ENCODE results near the gene HECW1.

Gene HECW1

DNA sequence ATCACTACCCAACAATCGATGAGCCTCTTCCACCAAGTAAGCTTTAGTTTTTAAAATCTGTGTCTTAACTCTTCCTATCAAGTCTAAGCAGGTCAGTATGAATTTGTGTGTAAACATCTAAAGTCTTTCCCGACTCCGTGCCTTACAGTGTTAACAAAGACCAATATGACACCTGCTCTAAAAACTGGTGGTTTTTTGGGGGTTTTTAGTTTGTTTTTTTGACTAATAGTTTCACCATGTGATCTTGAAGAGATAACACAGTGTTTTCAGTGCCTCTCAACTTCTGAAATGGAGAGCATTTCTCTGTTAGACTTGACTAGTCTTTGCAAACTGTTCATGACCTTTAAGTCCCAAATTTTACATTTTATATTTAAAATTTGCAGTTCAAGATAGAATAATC lies 338.4 kb downstream of the HECW1 start:
- no peak overlapping the region for H3K4me3 ChIP-seq (ENCODE audit: low read depth, low read length)
- no peak for DNase-seq (ENCODE audit: low read depth)
- TF ChIP-seq, protein P1, sequence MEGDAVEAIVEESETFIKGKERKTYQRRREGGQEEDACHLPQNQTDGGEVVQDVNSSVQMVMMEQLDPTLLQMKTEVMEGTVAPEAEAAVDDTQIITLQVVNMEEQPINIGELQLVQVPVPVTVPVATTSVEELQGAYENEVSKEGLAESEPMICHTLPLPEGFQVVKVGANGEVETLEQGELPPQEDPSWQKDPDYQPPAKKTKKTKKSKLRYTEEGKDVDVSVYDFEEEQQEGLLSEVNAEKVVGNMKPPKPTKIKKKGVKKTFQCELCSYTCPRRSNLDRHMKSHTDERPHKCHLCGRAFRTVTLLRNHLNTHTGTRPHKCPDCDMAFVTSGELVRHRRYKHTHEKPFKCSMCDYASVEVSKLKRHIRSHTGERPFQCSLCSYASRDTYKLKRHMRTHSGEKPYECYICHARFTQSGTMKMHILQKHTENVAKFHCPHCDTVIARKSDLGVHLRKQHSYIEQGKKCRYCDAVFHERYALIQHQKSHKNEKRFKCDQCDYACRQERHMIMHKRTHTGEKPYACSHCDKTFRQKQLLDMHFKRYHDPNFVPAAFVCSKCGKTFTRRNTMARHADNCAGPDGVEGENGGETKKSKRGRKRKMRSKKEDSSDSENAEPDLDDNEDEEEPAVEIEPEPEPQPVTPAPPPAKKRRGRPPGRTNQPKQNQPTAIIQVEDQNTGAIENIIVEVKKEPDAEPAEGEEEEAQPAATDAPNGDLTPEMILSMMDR (IDR thresholded peaks at IDR 0.05; ENCODE audit: control insufficient read depth, extremely low read depth, insufficient read depth): no peak

DNA sequence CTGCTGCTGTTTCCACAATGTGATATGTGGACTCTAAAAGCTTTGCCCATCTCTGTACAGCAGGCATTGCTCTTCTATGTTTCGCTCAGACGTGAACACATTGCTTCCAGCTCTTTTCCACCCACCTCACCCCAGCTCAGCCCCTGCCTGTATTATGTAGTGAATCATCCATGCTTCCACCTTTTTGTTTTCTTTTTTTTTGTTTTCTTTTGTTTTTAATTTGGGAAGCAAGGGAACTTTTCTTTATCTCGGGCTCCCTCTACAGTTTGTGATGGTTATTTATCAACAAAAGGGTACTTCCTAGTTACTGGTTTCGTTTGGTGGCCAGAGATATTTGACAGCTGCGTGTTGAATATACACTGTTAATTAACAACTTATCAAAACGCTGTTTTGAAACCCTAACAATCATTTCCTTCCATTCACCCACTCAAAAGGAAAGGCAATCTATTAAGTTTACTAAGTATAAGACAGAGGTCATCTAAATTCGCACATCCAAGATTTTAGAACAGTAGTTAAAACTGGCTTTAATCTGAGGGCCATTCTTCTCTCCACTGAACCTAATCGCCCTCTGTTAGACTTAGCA lies 342.6 kb downstream of the HECW1 start:
- H3K4me3 ChIP-seq (ENCODE audit: low read depth, low read length): no peak overlapping the region
- TF ChIP-seq, protein P1 (IDR thresholded peaks at IDR 0.05; ENCODE audit: control insufficient read depth, extremely low read depth, insufficient read depth): peak; percentile 57
- no peak for DNase-seq (ENCODE audit: low read depth)

DNA sequence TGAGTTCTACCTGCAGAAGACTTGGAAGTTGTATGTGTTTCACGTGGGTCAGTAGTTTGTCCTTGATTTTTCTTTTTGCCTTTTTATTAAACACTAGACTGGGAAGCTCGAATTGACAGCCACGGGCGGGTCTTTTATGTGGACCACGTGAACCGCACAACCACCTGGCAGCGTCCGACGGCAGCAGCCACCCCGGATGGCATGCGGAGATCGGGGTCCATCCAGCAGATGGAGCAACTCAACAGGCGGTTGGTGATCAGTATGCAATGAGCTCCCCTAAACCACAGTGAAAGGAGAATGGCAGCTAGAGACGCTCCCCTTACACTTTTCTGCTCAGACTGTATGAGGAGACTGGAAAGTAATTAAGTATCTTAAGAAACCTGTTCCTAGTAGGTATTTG lies 343.8 kb downstream of the HECW1 start:
- DNase-seq (ENCODE audit: low read depth): no peak
- no peak overlapping the region for H3K4me3 ChIP-seq (ENCODE audit: low read depth, low read length)
- TF ChIP-seq, protein P1 (IDR thresholded peaks at IDR 0.05; ENCODE audit: control insufficient read depth, extremely low read depth, insufficient read depth): peak; percentile 18; the same call in 1 of the 2 replicates

DNA sequence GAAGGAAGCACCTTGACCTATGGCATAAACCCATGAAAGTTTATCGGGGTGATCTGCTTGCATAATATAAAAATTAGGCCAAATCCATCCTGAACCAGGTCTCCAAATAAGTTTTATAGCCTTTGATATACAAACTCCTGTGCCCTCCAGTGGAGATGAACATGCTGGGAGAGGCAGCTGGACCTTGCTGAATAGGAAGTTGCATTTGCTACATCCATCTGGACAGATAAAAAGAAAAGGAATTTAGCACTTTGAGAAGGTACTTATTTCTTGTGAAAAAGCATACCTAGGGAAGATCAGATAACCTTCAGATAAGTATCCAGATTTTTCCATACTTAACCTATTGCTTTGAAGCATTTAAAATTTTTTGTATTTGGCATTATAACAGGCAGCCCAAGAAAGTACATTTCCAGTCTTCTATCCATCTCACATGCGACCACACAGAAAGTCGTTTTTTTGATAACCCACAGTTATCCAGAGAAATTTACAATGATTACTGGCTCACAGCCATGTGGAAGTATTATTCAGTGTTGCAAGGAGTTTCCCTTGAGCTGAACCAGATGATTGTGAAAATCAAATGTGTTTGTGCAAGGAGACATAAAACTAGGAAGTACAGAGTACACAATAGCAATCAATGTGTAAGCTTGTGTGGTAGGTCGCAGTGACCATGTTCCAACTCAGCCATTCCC lies 346.0 kb downstream of the HECW1 start:
- no peak for DNase-seq (ENCODE audit: low read depth)

DNA sequence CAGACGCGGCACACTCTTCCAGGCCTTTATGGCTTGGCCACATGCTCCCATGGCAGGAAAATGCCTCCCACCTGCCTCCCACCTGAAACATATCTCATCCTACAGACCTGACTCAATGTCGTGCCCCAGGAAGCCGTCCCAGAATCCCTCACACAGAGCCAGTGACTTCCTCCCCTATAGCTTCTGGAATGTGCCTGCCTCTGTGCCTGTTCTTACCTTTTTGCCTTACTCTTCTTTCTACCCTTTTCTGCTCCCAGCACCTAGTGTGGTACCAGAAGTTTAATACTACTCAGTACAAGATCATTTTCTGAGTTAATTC lies 346.5 kb downstream of the HECW1 start:
- TF ChIP-seq, protein P1 (IDR thresholded peaks at IDR 0.05; ENCODE audit: control insufficient read depth, extremely low read depth, insufficient read depth): no peak
- H3K4me3 ChIP-seq (ENCODE audit: low read depth, low read length): no peak overlapping the region
- DNase-seq (ENCODE audit: low read depth): no peak

More for the DNA sequence above, 346.0 kb downstream of the HECW1 start:
- no peak overlapping the region for H3K4me3 ChIP-seq (ENCODE audit: low read depth, low read length)
- TF ChIP-seq, protein P1 (IDR thresholded peaks at IDR 0.05; ENCODE audit: control insufficient read depth, extremely low read depth, insufficient read depth): no peak

DNA sequence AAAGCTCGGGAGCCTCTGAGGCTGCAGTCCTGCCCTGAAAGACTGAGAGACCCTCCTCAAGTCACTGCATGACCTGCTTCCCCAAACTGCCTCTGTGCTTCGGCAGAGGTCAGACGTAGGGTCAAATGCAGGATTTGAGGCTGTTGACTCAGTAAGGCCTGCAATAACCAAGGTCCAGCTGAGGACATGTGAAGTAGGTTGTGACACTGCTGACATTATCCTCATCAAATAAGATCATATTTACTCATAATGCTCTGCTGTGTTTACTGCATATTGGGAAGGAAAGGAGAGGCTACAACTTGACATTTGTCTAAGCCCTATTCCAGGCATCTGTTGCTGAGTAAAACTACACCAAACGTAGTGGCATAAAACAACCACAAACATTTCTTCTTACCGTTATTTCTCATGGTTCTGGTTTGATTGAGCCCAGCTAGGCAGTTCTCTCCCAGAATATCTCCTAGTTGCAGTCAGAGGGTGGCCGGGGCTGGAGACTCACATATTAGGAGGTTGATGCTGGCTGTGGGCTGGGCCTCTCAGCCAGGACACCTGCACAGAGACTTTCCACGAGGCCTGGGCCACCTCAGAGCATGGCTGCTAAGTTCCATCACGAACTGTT lies 348.4 kb downstream of the HECW1 start:
- TF ChIP-seq, protein P1 (IDR thresholded peaks at IDR 0.05; ENCODE audit: control insufficient read depth, extremely low read depth, insufficient read depth): no peak
- H3K4me3 ChIP-seq (ENCODE audit: low read depth, low read length): no peak overlapping the region
- DNase-seq (ENCODE audit: low read depth): no peak

All from LNCaP clone FGC (cell line).